Muscle layer of duodenum (tissue), 2 donors: ENCODE data around the gene PACS1.

Experiments used
- H3K27ac ChIP-seq: one replicate; pipeline ENCODE4 v1.7.0; 2013; ENCODE audit warnings: mild to moderate bottlenecking, low read length
- H3K27me3 ChIP-seq: one replicate; pipeline ENCODE4 v1.7.0; 2013; ENCODE audit warnings: low read depth, mild to moderate bottlenecking, control low read depth, low read length
- H3K36me3 ChIP-seq, 2 donors: one replicate each; pipeline ENCODE4 v1.7.0; 2013; ENCODE audit warnings: low read length in 2 of 2, control low read depth in 1 of 2, mild to moderate bottlenecking in 1 of 2; ENCODE audit not compliant: insufficient read depth in 2 of 2, control insufficient read depth in 1 of 2
- H3K4me1 ChIP-seq, 2 donors: one replicate each; pipeline ENCODE4 v1.7.0; 2013; ENCODE audit warnings: low read length in 2 of 2, mild to moderate bottlenecking in 2 of 2, control low read depth in 1 of 2, moderate library complexity in 1 of 2; ENCODE audit not compliant: insufficient read depth in 2 of 2, control insufficient read depth in 1 of 2
- H3K4me3 ChIP-seq, 2 donors: one replicate each; pipeline ENCODE4 v1.7.0; 2013; ENCODE audit warnings: low read length in 2 of 2, low read depth in 1 of 2, mild to moderate bottlenecking in 1 of 2
- H3K9me3 ChIP-seq, 2 donors: one replicate each; pipeline ENCODE4 v1.7.0; 2013; ENCODE audit warnings: low read length in 2 of 2, control low read depth in 1 of 2, mild to moderate bottlenecking in 1 of 2; ENCODE audit not compliant: control insufficient read depth in 1 of 2
- donor health status: healthy.

Gene PACS1

GRCh38 chr11:66042227-66042995 is 27.7 kb upstream of the PACS1 start:
- Histone ChIP-seq H3K4me3 (no peak overlapping the region), H3K27ac (no peak overlapping the region), H3K9me3 (no peaks in the 10 kb centered on the region), H3K4me1 (peaks cover 0 to 4% of the 10 kb centered on the region in 2 donors), H3K27me3 (no peaks in the 10 kb centered on the region), H3K36me3 (no peaks in the 10 kb centered on the region)

- peaks cover 2% of the 10 kb centered on the region for H3K27me3 ChIP-seq
- H3K9me3 ChIP-seq, result no peaks in the 10 kb centered on the region
- H3K36me3 ChIP-seq, result no peaks in the 10 kb centered on the region
- no peak overlapping the region for H3K4me3 ChIP-seq
- H3K27ac ChIP-seq, result no peak overlapping the region
- peaks cover 0 to 4% of the 10 kb centered on the region in 2 donors for H3K4me1 ChIP-seq
Observed at GRCh38 chr11:66042996-66043906, 26.8 kb upstream of the PACS1 start.

- Histone ChIP-seq H3K9me3 (no peaks in the 10 kb centered on the region), H3K27ac (no peak overlapping the region), H3K36me3 (no peaks in the 10 kb centered on the region), H3K27me3 (peaks cover 3% of the 10 kb centered on the region), H3K4me3 (no peak overlapping the region), H3K4me1 (peaks cover 0 to 12% of the 10 kb centered on the region in 2 donors)
Observed at GRCh38 chr11:66044757-66045156, 25.3 kb upstream of the PACS1 start.

- no peaks in the 10 kb centered on the region for H3K36me3 ChIP-seq
- no peak overlapping the region for H3K27ac ChIP-seq
- peaks cover 3% of the 10 kb centered on the region for H3K27me3 ChIP-seq
- peaks cover 0 to 12% of the 10 kb centered on the region in 2 donors for H3K4me1 ChIP-seq
- no peaks in the 10 kb centered on the region for H3K9me3 ChIP-seq
- H3K4me3 ChIP-seq, result no peak overlapping the region
Observed at GRCh38 chr11:66045177-66045639, 24.9 kb upstream of the PACS1 start.

- Histone ChIP-seq H3K27me3 (peaks cover 3% of the 10 kb centered on the region), H3K27ac (no peak overlapping the region), H3K36me3 (no peaks in the 10 kb centered on the region), H3K9me3 (no peaks in the 10 kb centered on the region), H3K4me1 (peaks cover 6 to 12% of the 10 kb centered on the region in 2 donors), H3K4me3 (no peak overlapping the region)
Observed at GRCh38 chr11:66046901-66047300, 23.2 kb upstream of the PACS1 start.

GRCh38 chr11:66047541-66048365 is 22.3 kb upstream of the PACS1 start:
- H3K9me3 ChIP-seq, result no peaks in the 10 kb centered on the region
- H3K36me3 ChIP-seq, result no peaks in the 10 kb centered on the region
- peaks cover 3% of the 10 kb centered on the region for H3K27me3 ChIP-seq
- H3K27ac ChIP-seq, result no peak overlapping the region
- no peak overlapping the region for H3K4me3 ChIP-seq
- H3K4me1 ChIP-seq, result peaks cover 6 to 14% of the 10 kb centered on the region in 2 donors

GRCh38 chr11:66048547-66049323 is 21.3 kb upstream of the PACS1 start, which contains the start of gene GAL3ST3:
TSS of gene GAL3ST3 (minus strand) at chr11:66049161. CDS start at chr11:66045415, 3,746 bp downstream.
- no peaks in the 10 kb centered on the region for H3K9me3 ChIP-seq
- H3K36me3 ChIP-seq, result no peaks in the 10 kb centered on the region
- H3K4me3 ChIP-seq, result no peak within 1 kb of the TSS
- peaks cover 13 to 24% of the 10 kb centered on the region in 2 donors for H3K4me1 ChIP-seq
- H3K27me3 ChIP-seq, result peaks cover 3% of the 10 kb centered on the region
- no peak within 1 kb of the TSS for H3K27ac ChIP-seq

GRCh38 chr11:66050581-66051231 is 19.4 kb upstream of the PACS1 start:
- H3K9me3 ChIP-seq, result no peaks in the 10 kb centered on the region
- peaks cover 14 to 15% of the 10 kb centered on the region in 2 donors for H3K36me3 ChIP-seq
- H3K4me3 ChIP-seq, result peak overlapping the region in 1 of 2 donors; percentile 80
- H3K4me1 ChIP-seq, result peaks cover 13 to 22% of the 10 kb centered on the region in 2 donors
- peaks cover 3% of the 10 kb centered on the region for H3K27me3 ChIP-seq
- H3K27ac ChIP-seq, result peak overlapping the region; percentile 86

- Histone ChIP-seq H3K27ac (peak overlapping the region; percentile 86), H3K36me3 (peaks cover 17 to 18% of the 10 kb centered on the region in 2 donors), H3K9me3 (no peaks in the 10 kb centered on the region), H3K4me3 (peak overlapping the region; percentile 80 to 100), H3K4me1 (peaks cover 13 to 22% of the 10 kb centered on the region in 2 donors), H3K27me3 (peaks cover 3% of the 10 kb centered on the region)
Observed at GRCh38 chr11:66051371-66051765, 18.7 kb upstream of the PACS1 start.
